HL-60 (cell line): ENCODE results near the gene RFX8.

Source experiments
- CTCF ChIP-seq: IDR thresholded peaks from one replicate; pipeline ENCODE4 v1.5.1; 2011; ENCODE audit warnings: low read length, control low read depth, inconsistent platforms; ENCODE audit not compliant: insufficient read depth
- POLR2AphosphoS5 ChIP-seq: IDR thresholded peaks from 2 replicates; pipeline ENCODE4 v1.6.1; 2012; ENCODE audit warnings: low read depth
- REST ChIP-seq: IDR thresholded peaks from 2 replicates; pipeline ENCODE4 v1.6.1; 2012; ENCODE audit warnings: low read depth; ENCODE audit not compliant: insufficient replicate concordance

GRCh38 chr2:101501443-101501842, 26.5 kb upstream of the RFX8 start:
- TF ChIP-seq CTCF (no peak), REST (no peak), POLR2AphosphoS5 (no peak)
